Measurements from ENCODE around the gene SLC15A3. TPM values are rescaled to one million over a fixed set of nuclear protein-coding genes. Genes with fewer than 3 reads are reported as not detected.
"Not testable (repeated sequence)": the region's sequence is repeated elsewhere in the genome, so short reads cannot be mapped to it uniquely, and the experiment has no call there.

Gene SLC15A3
- total RNA-seq, 1 donor from 2014 or later, result 19.1 TPM

GRCh38 chr11:60978546-60979380 lies 26.8 kb upstream of the SLC15A3 start:
- no peak for DNase-seq
- ATAC-seq (ENCODE audit: poor library complexity), result no peak
- intact Hi-C loops (cut with DNase I), result no loop called here

- DNase-seq (no peak), ATAC-seq (ENCODE audit: poor library complexity) (no peak)
- intact Hi-C loops (cut with DNase I), result no loop called here
Measured at GRCh38 chr11:60977836-60978235, 25.9 kb upstream of the SLC15A3 start.

DNA sequence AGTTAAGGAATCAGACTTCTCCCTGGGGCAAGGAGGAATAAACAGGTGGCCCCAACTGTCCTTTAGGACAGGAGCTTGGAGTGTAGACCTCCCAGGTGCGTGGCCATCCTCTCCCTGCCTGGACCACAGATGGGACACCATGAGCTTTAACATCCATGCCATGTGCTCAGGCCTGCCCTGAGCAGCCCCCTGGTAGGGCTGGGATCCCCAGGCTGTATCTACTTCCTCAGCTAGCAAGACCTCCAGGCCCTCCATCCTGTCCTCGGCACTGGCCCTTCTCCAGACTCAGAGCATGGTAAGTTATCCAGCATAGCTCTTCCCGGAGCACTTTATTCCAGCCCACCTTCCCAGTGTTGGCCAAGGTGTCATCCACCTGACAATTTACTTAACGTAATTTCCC lies 25.2 kb upstream of the SLC15A3 start:
- DNase-seq (no peak), ATAC-seq (ENCODE audit: poor library complexity) (no peak)
- intact Hi-C loops (cut with DNase I), result no loop called here

DNA sequence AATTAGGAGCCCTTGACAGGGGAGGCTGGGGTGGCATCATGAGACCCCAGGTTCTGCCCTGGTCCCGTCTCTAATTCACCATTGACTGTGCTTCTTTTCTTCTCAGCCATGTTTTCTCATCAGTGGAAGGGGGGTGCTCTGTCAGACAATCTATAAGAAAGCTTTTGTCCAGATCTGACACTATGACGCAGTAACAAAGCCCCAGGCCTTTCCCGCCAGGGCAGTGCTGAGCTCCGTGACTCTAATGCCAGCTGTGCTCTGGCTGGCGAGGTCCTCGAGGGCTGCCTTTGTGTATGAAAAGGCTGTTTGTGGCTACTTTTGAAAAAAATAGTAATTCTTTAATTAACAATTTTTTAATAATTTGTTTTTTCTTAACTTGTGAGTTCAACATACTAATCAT lies 22.8 kb upstream of the SLC15A3 start:
- intact Hi-C loops (cut with DNase I), result no loop called here
- DNase-seq, result no peak
- ATAC-seq (ENCODE audit: poor library complexity), result no peak

GRCh38 chr11:60974316-60974715 lies 22.3 kb upstream of the SLC15A3 start:
- DNase-seq; intact Hi-C loops (cut with DNase I); ATAC-seq (ENCODE audit: poor library complexity): not testable (repeated sequence)

DNA sequence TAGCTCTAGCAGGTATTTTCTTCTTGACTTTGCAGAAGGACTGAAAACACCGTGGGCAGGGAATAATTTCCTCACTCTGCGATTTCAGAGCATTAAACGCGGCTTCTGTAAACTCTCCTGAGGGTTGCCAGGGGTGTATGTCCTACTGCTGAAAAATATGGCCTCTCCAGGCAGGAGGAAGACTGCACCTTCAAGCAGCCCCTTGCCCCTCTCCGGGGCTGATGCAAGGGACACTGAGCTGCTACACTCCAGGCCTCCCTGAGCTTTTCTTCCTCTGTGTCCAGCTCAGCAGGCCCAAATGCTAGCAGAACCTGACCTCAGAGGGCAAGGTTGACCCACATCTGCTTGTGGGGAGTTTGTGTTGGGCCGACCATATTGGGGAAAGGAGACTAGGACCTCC lies 21.7 kb upstream of the SLC15A3 start:
- intact Hi-C loops (cut with DNase I), result no loop called here
- no peak for ATAC-seq (ENCODE audit: poor library complexity)

DNA sequence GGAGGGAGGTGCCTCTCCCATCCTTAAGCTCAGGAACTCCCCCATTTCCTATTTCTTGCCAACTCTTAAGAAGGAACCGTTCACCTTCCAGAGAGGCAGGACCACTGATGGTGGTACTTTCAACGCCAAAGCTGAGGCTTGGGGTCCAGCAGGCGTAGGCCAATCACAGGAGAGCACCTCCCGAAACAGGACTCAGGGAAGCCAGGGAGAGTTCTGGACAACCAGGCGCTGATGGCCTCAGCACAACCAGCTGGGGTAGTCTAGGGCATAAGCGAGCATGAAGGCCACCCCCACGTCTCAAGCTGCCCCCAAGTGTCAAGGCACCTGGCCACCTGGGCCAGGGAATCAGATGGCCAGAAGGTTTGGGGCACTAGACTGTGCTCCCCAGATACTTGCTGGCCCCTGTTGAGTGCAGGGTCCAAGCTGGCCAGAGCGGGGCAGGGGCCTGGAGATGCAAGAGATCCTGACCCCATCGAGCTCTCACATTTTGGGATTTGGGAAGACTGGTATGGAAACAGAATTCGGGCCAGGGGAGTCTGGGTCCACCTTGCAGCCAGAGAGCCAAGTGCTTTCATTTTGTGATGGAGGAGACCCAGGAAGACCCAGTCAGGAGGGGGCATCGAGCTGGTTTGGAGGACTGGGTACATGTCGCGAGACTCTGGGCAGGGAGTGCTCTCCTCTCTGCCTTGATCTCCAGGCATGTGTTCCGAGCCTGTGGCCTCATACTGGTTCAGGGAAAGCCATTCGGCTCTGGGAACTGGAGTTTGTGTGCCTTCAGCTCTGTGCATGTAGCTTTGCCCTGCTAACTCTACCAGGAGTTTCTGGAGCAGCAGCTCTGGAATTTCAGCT lies 20.4 kb upstream of the SLC15A3 start:
- intact Hi-C loops (cut with DNase I), result no loop called here
- DNase-seq (no peak), ATAC-seq (ENCODE audit: poor library complexity) (no peak)

More for the DNA sequence above, 21.7 kb upstream of the SLC15A3 start:
- no peak for DNase-seq

DNA sequence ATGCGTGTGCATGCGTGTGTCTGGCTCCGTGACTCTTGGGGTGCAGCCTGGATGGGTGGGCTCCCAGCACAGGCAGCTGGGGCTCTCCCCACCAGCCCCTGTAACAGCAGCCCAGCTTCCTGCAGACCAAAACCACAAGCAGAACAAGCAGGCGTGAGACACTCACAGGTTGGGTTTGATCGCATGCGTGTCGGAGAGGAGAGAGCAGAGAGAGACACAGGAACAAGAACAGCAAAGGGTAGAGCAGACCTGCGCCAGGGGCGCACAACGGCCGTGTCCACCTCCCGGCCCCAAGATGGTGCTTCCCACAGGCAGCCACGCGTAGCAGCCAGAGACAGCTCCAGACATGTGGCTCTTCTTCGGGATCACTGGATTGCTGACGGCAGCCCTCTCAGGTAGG lies 19.5 kb upstream of the SLC15A3 start, which contains the start of gene CD6:
CD6 (plus strand) TSS at position 161 of the 400 bp plus-strand sequence; CDS start at position 347, 186 bp downstream.
- ATAC-seq (ENCODE audit: poor library complexity), result no peak
- intact Hi-C loops (cut with DNase I), result no loop called here

DNA sequence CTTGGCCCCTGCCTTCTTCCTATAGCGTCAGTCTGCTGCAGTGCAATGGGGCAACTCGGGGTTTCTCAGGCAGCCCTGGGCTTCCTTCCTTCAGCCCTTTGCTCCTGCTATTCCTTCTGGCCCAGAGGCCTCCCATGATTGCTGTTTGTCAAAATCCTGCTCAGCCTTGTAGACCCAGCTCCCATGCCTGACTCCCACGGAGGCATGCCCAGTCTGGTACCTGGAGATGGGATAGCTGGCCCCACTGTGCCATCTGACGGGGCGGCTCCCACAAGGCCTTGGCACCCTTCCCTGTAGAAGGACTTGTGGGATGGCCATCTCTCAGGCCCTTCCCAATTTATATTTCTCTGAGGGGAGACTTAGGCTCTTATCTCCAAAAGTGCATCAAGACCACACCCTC lies 18.9 kb upstream of the SLC15A3 start:
- no peak for ATAC-seq (ENCODE audit: poor library complexity)
- intact Hi-C loops (cut with DNase I), result no loop called here
- DNase-seq, result no peak

More for the DNA sequence above, 19.5 kb upstream of the SLC15A3 start, which contains the start of gene CD6:
- no peak for DNase-seq

- intact Hi-C loops (cut with DNase I), result no loop called here
- ATAC-seq (ENCODE audit: poor library complexity), result peak; percentile 80
- peak; percentile 77 for DNase-seq
Measured at GRCh38 chr11:60970369-60970774, 18.4 kb upstream of the SLC15A3 start.

- DNase-seq (no peak), ATAC-seq (ENCODE audit: poor library complexity) (no peak)
- intact Hi-C loops (cut with DNase I), result no loop called here
Measured at GRCh38 chr11:60968223-60968622, 16.2 kb upstream of the SLC15A3 start.

DNA sequence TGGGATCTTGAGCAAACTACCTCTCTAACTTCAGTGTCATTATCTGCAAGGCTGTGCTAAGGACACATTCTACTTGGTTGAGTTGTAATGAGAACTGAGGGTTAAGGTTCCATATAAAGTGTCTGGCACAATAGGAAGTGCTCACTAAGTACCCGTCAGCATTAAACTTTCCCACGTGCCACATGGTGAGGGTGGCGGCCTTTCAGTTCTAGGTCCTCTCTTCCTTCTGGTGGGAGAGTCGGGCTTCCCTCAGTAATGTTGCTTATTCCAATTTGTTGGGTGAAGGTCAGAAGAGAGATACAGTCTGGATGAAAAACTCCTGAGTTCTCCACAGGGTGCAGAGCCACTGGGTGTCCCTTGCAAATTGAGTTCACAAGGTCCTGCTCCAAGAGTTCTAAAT lies 14.9 kb upstream of the SLC15A3 start:
- intact Hi-C loops (cut with DNase I), result no loop called here
- DNase-seq (no peak), ATAC-seq (ENCODE audit: poor library complexity) (no peak)

DNA sequence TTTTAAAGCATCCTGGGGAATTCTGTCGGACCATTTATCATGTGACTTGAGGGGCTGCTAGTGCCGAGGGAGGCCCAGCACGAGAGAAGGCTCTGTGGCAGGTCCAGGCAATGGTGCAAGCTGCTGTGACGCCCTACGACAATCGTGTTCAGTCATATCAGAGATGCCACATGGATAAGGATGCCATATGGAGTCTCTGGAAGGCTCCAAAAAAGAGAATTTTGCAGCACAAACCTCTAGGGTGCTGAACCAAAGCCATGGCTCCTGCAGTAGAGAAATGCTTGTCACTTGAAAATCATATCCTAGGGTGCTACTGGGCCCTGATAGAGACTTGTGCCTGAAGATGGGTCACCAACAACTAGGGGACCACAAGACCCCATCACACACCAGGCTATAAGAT lies 12.8 kb upstream of the SLC15A3 start:
- DNase-seq (no peak), ATAC-seq (ENCODE audit: poor library complexity) (no peak)

GRCh38 chr11:60960405-60960804 lies 8.4 kb upstream of the SLC15A3 start:
- intact Hi-C loops (cut with DNase I), result no loop called here
- ATAC-seq (ENCODE audit: poor library complexity) (no peak), DNase-seq (no peak)

More for the DNA sequence above, 12.8 kb upstream of the SLC15A3 start:
- intact Hi-C loops (cut with DNase I), result no loop called here

- no peak for ATAC-seq (ENCODE audit: poor library complexity)
- intact Hi-C loops (cut with DNase I), result no loop called here
- no peak for DNase-seq
Measured at GRCh38 chr11:60959431-60959830, 7.5 kb upstream of the SLC15A3 start.

DNA sequence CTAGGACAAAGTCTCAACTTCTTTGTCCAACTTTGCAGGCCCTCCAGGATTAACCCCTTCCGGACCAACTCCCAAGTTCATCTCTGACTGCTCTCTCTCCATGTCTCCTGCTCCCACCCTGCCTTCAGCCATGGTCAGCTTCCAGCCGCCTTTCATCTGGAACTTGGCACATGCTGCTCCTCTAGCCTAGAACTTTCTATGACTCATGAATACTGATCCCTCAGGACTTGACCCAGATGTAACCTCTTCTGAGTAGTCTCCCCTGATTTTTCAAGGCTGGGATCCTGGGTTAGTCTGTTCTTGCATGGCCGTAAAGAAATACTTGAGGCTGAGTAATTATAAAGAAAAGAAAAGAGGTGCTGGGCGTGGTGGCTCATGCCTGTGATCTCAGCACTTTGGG lies 5.2 kb upstream of the SLC15A3 start:
- ATAC-seq (ENCODE audit: poor library complexity) (no peak), DNase-seq (no peak)
- intact Hi-C loops (cut with DNase I), result no loop called here

- intact Hi-C loops (cut with DNase I), result no loop called here
- no peak for ATAC-seq (ENCODE audit: poor library complexity)
- DNase-seq, result no peak
Measured at GRCh38 chr11:60955571-60955970, 3.6 kb upstream of the SLC15A3 start.

DNA sequence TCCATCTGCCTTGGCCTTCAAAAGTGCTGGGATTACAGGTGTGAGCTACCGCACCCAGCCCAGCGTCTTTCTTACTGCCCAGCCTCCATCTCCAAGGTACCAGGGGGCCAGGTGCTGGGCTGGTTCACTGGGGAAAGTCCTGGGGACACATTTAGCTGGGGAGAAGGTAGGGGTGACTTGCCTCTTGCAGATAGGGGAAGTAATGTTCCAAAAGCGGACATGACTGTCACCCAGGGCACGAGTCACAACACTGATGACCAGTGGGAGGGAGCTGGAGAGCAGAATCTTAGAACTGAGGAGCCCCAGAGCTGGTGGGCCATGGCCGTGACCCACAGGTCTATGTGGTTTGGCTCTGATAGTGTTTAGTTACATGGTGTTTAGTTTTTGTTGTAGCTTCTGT lies 2.4 kb upstream of the SLC15A3 start:
- intact Hi-C loops (cut with DNase I), result no loop called here

DNA sequence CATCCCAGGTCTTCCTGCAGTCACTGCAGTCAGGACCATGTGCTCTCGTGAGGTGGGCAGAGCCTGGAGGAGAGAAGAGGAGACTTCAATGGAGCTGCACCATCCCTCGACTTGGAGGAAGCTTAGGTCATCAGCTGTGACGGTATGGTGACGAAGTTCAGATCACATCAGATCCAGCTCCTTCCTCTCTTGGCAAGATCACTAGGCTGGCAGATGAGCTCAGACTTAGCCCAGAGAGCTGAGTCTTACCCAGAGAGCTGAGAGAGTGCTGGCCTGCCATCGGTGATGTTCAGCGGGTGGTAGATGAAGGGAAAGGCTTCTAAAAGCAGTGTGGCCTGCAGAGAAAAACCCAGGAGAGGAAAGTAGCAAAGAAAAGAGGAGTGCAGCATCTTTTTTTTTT lies 1.8 kb upstream of the SLC15A3 start:
- no peak for ATAC-seq (ENCODE audit: poor library complexity)
- intact Hi-C loops (cut with DNase I), result no loop called here
- no peak for DNase-seq

More for the DNA sequence above, 2.4 kb upstream of the SLC15A3 start:
- ATAC-seq (ENCODE audit: poor library complexity) (no peak), DNase-seq (no peak)

- DNase-seq, result no peak
- ATAC-seq (ENCODE audit: poor library complexity), result peak; percentile 20
Measured at GRCh38 chr11:60952742-60953170, 780 bp upstream of the SLC15A3 start.

More at GRCh38 chr11:60952742-60953170, 780 bp upstream of the SLC15A3 start:
- intact Hi-C loops (cut with DNase I), result no loop called here
